ENCODE measurements around the gene VWA1.

- TF ChIP-seq POLR2A (IDR thresholded peaks at IDR 0.05) (no peak), POLR2AphosphoS5 (IDR thresholded peaks at IDR 0.05) (no peak), CTCF (IDR thresholded peaks at IDR 0.05) (no peak)
Measured at GRCh38 chr1:1425426-1425752, 10.1 kb upstream of the VWA1 start.
